GM18858 (cell line): ENCODE results near the gene RASL10B.
"Not testable (repeated sequence)": the region's sequence is repeated elsewhere in the genome, so short reads cannot be mapped to it uniquely, and the experiment has no call there.

Experiments
- ATAC-seq: cut with Tn5 transposase; IDR thresholded peaks from one replicate; pipeline ENCODE4 v1.9.1; 2021; ENCODE audit not compliant: unreplicated experiment

RASL10B gene

GRCh38 chr17:35731239-35731916, at the start of gene RASL10B:
RASL10B (plus strand) TSS chr17:35731639; CDS start chr17:35735185, 3,546 bp downstream.
- ATAC-seq = no peak

- no peak for ATAC-seq
Observed at GRCh38 chr17:35683591-35683990, 47.8 kb upstream of the RASL10B start.

GRCh38 chr17:35684055-35684802, 47.2 kb upstream of the RASL10B start:
- no peak for ATAC-seq

- ATAC-seq = no peak
Observed at GRCh38 chr17:35692512-35693210, 38.8 kb upstream of the RASL10B start.

- no peak for ATAC-seq
Observed at GRCh38 chr17:35693662-35694061, 37.8 kb upstream of the RASL10B start.

- no peak for ATAC-seq
Observed at GRCh38 chr17:35694906-35695305, 36.5 kb upstream of the RASL10B start.

- ATAC-seq = no peak
Observed at GRCh38 chr17:35695613-35696012, 35.8 kb upstream of the RASL10B start.

- no peak for ATAC-seq
Observed at GRCh38 chr17:35698800-35699199, 32.6 kb upstream of the RASL10B start.

- no peak for ATAC-seq
Observed at GRCh38 chr17:35700150-35700549, 31.3 kb upstream of the RASL10B start.

- no peak for ATAC-seq
Observed at GRCh38 chr17:35701491-35701890, 29.9 kb upstream of the RASL10B start.

- not testable (repeated sequence) for ATAC-seq
Observed at GRCh38 chr17:35703308-35703707, 28.1 kb upstream of the RASL10B start.

- ATAC-seq = no peak
Observed at GRCh38 chr17:35705230-35705629, 26.2 kb upstream of the RASL10B start.

- no peak for ATAC-seq
Observed at GRCh38 chr17:35705705-35706104, 25.7 kb upstream of the RASL10B start.

- ATAC-seq = no peak
Observed at GRCh38 chr17:35708149-35708548, 23.3 kb upstream of the RASL10B start.

- no peak for ATAC-seq
Observed at GRCh38 chr17:35708951-35709350, 22.5 kb upstream of the RASL10B start.

- no peak for ATAC-seq
Observed at GRCh38 chr17:35709874-35710273, 21.6 kb upstream of the RASL10B start.

GRCh38 chr17:35710950-35711349, 20.5 kb upstream of the RASL10B start:
- ATAC-seq = no peak

- ATAC-seq = no peak
Observed at GRCh38 chr17:35713069-35713728, 18.2 kb upstream of the RASL10B start.

- ATAC-seq = no peak
Observed at GRCh38 chr17:35714988-35715387, 16.5 kb upstream of the RASL10B start.

GRCh38 chr17:35715416-35715815, 16.0 kb upstream of the RASL10B start:
- no peak for ATAC-seq

- no peak for ATAC-seq
Observed at GRCh38 chr17:35716173-35716572, 15.3 kb upstream of the RASL10B start.
